Measurements from ENCODE around the gene SOWAHB.
"Not testable (repeated sequence)": the region's sequence is repeated elsewhere in the genome, so short reads cannot be mapped to it uniquely, and the experiment has no call there.

Gene SOWAHB

DNA sequence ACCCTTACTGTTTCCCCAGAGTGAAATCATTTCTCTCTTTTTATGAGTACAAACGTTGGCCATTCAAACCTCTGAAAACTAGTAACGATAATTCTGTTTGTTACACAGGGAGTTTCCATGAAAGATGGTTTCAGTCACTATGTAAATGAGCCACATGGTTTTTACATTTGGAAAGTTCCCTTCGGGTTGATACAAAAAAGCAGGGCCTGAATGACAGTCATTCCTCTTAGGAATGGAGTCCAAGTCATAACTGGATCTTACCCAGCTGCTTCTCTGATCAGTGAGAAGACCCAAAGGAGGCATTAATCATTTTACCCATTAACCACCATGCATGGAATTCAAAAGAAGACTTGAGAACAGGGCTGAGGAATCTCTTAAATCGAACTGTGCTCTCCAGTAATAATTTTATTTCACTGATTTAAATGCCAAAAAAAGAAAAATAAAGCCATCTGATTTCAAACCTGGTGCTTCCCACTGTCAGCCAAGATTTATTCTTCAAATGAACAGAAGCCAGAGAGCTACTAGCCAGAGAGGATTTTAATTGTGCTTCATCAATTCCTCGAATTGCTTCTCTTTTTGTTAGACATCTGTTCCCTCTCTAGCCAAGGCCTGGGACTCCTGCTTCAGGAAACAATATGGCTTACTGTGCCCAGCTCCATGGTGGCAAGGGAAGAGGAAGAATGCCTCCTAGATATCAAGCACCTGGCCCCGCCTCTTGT is 3.2 kb downstream of the SOWAHB start:
- no peak for DNase-seq (ENCODE audit: low read depth in 2 of 2)

DNA sequence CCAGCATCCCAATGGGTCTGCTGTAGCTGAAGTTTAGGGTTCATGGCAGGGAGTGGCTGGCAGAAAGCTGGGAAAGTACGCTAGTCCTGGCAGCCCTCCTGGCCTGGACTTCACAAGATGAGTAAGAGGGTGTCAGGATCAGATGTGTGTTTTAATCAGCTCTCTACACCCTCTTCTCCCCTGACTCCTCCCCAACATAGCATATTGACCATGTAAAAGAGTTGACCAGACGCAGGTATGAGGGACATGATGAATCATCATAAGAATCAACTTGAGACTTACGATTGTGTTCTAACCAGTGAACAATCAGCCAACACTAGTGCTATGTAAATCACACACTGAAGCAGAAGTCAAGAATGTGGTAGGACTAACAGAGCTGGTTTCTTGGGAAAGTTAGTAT is 5.3 kb downstream of the SOWAHB start:
- no peak for DNase-seq (ENCODE audit: low read depth in 2 of 2)

DNA sequence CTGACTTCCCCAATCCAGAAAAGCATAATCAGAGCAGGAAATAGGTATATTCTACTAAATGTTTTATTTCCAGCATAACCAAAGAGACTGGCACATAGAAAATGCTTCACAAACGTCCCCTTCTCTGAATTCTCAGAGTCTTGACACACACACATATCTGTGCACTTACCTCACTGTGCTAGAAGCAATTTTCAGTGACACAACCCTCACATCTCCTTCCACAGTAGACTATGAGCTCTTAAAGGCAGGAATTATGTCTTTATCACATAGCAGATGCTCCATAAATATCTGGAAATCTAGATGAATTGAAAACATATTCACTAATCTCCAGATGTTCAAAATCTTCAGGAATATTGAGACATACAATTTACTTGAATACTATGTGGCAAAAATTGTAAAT is 5.9 kb downstream of the SOWAHB start:
- no peak for DNase-seq (ENCODE audit: low read depth in 2 of 2)

DNA sequence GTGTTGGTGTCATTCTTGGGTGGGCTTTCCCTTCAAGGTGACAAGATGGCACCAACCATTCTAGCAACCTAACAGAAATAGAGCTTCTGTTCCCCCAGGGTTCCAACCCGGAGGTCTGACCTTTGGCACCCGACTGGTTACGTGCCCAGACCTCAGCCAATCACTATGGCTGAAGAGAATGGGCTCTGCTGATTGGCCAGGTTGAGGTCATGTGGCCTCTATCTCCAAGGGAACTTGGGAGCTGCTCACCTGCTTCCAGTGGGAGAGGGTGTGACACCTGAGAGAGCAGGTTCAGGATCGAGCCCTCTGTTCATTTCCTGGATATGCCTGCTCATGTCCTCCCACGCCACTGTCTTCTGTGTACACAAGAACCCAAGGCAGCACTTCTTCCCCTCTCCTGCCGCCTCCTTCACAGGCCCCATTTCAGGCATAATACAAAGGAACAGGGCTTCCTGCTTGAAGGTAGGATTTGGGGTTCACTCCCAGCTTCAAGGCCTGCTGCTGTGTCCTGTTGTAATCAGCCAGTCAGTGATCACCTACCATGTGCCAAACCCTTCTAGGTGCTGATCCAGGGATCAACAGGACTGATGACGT is 11.0 kb downstream of the SOWAHB start:
- no peak for DNase-seq (ENCODE audit: low read depth in 2 of 2)

DNA sequence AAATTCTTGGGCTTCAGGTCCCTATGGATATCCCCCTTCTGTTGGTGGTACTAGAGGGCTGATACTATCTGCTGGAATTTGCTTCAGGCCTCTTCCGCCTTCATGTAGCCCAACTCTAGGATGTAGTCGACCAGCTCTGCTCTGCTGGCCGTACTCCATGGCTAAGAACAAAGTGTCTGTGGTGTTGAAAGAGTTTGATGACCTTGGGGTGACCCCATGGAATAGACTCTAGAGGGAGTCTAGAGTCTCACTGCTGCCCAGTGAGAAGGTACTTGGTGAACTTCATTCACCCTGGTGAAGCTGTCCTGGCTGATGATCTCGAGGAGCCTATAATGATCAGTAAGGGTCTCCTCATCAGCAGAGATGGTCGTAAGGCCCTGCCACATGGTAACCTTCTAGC is 11.7 kb downstream of the SOWAHB start:
- no peak for DNase-seq (ENCODE audit: low read depth in 2 of 2)

DNA sequence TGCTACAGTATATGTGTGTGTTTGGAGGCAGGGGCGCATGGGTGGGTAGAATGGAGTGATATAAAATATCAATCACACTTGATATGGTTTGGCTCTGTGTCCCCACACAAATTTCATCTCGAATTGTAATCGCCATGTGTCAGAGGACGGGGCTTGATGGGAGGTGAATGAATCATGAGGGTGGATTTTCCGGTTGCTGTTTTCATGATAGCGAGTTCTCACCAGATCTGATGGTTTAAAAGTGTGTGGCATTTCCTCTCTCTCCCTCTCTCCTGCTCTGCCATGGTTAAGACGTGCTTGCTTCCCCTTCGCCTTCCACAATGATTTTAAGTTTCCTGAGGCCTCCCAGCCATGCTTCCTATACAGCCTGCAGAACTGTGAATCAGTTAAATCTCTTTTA is 14.8 kb downstream of the SOWAHB start:
- DNase-seq (ENCODE audit: low read depth in 2 of 2): no peak

DNA sequence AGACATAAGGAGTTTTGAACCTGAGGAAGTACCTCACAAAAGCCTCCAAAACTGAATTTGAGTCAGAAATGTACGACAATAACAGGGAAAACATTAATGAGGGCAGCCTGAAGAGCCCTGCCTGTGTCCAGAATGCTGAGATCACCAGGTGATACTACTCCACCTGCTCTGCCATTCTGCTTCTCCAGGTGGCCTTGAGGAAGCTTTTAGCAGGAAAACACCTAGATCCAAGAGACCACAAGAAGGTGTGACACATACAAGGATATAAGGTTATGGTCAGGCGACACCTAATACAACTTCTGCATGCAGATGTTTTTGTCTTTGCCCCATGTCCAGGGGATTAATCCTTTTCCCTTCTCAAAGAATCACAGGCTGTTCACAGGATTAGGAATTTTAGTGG is 15.3 kb downstream of the SOWAHB start:
- DNase-seq (ENCODE audit: low read depth in 2 of 2): no peak

DNA sequence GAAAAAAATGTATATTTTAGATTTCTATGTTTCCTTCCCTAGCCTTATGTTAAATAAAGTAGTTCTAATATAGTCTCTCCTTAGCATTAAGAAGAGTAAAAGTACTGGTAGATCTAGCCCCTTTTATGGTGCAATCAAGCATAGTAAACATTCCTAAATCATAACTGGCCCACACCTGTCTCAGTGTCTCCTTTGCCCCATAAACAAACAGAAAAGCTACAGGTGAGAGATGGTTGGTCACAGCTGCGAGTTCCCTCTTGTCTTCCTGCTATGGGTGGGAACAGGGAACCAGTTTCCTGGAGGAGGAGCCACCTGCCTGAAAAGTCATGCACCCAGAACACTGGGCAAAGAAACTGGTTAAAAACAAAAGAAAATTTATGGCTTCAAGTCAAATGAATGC is 16.6 kb downstream of the SOWAHB start:
- no peak for DNase-seq (ENCODE audit: low read depth in 2 of 2)

DNA sequence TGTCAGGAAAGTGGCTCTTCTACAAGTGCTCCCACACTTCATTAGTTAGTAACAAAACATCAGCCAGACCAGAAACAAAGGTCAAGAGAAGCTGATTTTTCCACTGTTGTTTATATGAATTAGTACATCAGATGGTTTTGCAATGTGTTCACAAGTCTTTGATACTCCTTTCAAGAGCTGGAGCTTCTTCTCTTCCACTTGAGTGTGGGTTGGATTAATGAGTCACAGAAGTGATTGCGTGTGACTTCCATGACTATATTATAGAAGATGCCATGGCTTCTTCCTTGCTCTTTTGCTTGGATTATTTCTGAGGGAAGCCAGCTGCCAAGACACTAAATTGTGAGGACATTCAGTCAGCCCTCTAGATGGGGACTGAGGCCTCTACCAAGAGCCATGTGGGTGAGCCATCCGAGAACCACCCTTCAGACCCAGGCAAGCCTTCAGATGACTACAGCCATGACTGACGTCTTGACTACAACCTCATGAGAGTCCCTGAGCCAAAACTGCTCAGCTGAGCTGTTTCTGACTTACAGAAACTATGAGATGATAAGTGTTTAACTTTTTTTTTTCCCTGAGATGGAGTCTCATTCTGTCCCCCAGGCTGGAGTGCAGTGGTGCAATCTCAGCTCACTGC is 18.1 kb downstream of the SOWAHB start:
- no peak for DNase-seq (ENCODE audit: low read depth in 2 of 2)

DNA sequence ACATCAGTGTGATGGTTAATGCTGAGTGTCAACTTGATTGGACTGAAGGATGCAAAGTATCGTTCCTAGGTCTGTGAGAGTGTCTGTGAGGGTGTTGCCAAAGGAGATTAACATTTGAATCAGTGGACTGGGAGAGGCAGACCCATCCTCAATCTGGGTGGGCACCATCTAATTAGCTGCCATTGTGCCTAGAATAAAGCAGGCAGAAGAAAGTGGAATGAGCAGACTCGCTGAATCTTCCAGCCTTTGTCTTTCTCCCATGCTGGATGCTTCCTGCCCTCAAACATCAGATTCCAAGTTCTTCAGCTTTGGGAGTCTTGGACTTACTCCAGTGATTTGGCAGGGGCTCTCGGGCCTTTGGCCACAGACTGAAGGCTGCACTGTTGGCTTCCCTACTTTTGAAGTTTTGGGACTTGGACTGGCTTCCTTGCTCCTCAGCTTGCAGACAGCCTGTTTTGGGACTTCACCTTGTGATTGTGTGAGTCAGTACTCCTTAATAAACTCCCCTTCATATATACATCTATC is 19.2 kb downstream of the SOWAHB start:
- not testable (repeated sequence) for DNase-seq (ENCODE audit: low read depth in 2 of 2)

DNA sequence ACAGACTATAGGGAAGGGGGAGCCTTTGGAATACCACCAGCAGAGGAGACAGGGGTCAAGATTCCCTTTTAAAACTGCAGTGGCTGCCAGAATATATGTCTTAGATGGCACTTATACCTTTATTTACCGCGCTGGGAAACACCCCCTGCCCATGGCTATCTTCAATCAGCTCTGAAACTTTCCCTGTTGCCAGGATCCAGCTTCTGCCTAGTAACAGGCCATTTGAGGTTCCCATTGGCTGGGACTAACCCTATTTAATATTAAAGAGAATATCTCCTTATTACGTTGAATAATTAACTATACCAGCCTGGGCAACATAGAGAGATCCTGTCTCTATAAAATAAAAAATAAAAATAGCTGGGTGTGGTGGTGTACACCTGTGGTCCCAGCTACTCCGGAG is 23.8 kb downstream of the SOWAHB start:
- no peak for DNase-seq (ENCODE audit: low read depth in 2 of 2)

DNA sequence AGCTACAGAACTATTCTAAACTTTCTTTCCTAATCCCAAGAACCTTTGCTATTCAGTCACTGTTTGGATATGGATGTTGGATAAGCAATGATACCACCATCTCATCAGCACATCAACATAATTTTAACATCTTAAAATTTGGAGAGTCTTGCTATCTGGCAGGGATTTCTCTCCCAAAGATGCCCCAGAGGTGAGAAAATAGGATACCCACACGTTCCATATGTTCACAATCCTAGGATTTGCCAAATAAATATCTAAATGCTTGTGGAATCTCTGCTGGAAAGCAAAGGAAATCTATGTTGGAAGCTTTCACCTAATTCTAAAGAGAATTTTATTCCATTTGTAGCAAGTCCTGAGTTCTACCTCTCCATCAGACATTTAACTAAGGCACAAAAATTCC is 24.4 kb downstream of the SOWAHB start:
- DNase-seq (ENCODE audit: low read depth in 2 of 2): no peak

DNA sequence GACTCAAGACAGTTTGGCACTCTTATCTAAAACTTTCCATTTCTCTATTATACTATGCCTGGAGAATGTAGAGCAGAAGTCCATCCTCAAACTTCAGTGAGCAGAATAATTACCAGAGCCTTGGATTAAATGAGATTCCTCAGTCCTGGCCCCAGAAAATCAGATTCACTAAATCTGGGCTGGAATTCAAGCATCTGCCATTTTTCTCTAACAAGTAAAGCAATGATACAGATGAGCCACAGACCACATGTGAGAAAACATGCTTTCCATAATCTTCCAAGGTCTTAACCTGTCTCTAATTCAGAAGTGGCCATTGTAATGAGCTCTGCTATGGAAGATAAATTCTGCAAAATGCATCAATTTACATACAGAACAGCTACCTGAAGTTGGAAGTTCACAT is 25.4 kb downstream of the SOWAHB start:
- no peak for DNase-seq (ENCODE audit: low read depth in 2 of 2)

DNA sequence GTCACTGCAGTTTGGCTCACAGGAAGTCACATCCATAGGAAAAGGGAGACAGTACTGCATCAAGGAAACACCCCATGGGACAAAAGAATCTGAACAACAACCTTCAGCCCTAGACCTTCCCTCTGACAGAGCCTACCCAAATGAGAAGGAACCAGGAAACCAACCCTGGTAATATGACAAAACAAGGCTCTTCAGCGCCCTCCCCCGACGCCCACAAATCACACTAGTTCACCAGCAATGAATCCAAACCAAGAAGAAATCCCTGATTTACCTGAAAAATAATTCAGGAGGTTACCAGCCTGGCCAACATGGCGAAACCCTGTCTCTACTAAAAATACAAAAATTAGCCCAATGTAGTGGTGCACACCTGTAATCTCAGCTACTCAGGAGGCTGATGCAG is 29.2 kb downstream of the SOWAHB start:
- not testable (repeated sequence) for DNase-seq (ENCODE audit: low read depth in 2 of 2)

DNA sequence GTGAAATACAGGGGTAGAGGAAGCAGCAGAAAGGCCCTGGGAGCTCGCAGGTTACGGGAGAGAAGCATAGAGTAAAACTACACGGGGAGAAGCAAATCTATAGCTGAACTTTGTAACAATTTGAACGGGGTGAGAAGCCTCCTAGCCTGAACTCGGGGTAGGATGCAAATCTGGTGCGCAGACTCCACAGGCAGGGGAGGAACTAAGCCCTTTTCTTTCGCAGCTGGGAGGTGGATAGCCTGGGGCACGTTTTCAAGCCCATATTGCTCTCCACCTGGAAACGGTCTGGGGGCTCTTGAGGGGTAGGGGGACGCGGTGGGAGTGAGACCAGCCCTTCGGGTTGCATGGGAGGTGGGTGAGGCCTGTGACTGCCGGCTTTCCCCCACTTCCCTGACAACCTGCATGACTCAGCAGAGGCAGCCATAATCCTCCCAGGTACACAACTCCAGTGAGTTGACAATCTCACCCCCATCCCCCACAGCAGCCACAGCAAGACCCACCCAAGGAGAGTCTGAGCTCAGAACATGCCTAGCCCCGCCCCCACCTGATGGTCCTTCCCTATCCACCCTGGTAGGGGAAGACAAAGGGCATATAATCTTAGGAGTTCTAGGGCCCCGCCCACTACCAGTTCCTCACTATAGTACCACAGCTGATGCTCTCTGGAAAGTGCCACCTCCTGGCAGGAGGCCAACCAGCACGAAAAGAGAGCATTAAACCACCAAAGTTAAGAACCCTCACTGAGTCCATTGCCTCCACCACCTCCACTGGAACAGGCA is 29.9 kb downstream of the SOWAHB start:
- no peak for DNase-seq (ENCODE audit: low read depth in 2 of 2)

DNA sequence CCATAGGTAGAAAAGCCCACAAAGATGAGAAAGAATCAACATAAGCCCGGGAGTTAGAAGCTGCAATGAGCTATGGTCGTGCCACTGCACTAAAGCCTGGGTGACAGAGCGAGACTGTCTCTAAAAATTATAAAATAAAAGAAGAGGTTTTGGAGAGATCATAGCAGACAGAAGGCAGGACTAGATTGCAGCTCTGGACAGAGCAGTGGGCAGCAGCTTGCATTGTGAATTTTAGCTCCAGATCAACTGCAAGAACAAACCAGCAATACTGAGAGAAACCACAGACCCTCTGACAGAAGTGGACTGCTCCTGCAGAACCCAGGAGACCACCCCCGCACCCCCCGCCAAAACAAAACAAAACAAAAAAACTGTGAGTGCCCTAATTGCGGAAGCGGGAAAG is 30.6 kb downstream of the SOWAHB start:
- DNase-seq (ENCODE audit: low read depth in 2 of 2): no peak

DNA sequence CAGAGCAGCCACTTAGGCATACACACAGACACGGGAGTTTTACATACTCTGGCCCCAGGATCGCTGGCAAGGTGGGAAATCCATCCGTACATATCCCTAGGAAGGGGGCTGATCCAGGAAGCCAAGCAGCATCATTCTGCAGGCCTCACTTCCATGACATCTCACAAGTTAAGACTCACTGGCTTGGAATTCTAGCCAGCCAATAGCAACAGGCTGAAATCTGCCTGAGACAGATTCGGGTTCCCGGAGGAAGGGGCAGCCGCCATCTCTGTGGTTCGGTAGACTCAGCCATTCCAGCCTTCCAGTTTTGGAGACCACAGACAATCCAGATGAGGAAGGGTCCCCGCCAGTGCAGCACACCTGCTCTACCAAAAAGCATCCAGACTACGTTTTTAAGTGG is 31.3 kb downstream of the SOWAHB start:
- DNase-seq (ENCODE audit: low read depth in 2 of 2): no peak

DNA sequence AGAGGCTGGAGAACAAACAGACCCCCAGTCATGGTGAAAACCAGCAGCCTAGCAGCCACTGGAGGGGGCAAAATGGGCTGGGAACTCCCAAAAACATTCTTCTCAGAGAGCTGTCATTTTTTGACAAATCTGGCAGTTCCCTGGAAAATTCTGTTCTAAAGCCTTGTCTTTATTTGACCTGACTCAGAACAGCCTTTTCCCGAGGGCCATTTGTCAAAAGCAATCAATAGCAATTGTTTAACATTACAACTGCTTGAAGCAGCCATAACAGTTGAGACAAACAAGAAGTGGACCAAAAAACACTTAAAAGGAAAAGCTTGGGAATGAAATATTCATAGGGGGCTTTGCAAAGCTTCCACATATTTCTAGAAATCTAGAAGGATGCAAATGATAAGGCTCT is 39.6 kb downstream of the SOWAHB start:
- DNase-seq (ENCODE audit: low read depth in 2 of 2): no peak

DNA sequence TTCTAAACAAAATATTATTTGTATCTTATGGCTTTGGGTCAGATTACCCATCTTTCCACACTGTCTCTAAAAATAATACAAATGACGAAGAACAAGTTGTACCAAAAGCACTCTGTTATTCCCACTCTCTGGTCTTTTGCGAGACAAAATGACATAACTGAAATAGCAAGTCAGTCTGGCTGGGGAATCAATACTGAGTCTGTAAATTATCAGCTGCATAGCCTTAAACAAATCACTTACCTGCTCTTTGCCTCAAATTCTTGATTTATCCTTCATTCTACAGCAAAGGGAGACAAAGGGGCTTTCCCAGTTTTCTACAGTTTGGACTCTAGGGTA is 40.9 kb downstream of the SOWAHB start:
- no peak for DNase-seq (ENCODE audit: low read depth in 2 of 2)

DNA sequence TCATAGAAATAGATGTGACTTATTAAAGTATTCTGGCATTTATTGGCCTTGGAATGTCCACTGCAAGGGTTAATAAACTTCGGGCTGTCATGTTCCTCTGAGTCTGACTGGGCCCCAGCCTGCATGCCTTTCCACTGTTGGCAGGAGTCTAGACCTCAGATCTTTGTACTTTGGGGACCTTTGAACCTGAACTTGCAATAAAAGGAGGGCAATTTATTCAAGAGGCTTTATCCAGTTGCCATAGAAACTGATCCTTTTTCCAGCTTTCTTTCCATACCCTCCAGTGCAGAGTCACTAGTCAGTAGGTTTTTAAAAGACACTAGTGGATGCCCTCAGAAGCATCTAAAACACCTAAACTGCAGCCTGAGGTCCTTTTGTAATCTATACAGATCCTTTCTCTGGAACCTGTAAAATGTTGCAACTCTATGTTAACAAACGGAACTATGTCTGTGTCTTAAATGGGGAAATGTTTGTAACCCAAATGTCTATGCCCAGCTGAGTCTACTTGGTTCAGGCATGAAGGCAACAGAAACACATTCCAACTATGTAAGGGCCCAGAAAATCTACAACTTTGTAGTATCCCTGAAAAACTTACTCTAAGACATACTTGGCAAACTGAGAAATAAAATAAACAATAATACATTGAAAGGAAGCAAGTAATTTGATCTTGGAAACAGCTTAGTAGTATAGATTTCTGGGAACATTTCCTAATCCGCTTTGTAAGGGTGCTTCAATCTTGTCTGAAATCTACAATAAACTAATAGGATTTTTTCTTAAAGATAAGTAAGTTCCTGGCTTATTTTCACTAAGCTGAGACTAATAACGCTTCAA is 41.5 kb downstream of the SOWAHB start:
- DNase-seq (ENCODE audit: low read depth in 2 of 2): no peak

DNA sequence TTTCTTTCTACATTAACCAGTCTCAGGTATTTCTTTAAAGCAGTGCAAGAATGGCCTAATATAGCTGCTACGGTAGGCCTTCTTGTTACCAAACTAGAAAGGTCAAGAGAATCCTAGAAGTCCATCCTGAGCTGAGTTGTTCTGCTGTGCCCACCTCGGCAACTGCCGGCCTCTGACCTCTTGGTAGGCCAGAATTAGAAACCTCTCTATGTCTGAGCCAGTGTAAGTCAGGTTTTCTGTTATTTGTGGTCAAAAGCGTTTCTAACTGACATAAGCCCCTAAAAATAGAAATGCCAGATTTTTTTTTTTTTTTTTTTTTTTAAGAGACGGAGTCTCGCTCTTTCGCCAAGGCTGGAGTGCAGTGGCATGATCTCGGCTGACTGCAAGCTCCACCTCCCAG is 43.1 kb downstream of the SOWAHB start:
- DNase-seq (ENCODE audit: low read depth in 2 of 2): no peak

DNA sequence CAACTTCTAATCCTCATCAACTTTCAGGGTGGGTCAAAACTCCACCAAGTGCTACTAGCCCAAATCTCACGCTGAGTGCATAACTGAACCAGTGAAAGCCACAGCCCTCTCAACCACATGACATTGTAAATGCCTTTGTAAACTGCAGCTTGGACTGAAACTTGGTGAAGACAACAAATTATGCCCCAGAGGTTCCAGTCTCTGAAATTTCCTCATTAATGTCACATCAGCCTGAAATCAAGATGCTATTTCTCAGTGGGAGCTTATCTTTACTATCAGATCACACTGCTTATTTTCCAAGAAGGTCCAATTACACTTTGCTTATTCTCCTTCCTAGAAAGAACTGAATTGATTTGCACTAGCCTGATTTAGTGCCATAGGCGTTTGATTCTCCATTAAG is 46.6 kb downstream of the SOWAHB start:
- no peak for DNase-seq (ENCODE audit: low read depth in 2 of 2)

Data from stimulated activated CD8-positive, alpha-beta memory T cell treated with anti-CD3 and anti-CD28 coated beads, Interleukin-7, amount 100 ng/mL, for 4 hours (primary cell).